ENCODE results near the gene KIF3A.

Gene KIF3A

DNA sequence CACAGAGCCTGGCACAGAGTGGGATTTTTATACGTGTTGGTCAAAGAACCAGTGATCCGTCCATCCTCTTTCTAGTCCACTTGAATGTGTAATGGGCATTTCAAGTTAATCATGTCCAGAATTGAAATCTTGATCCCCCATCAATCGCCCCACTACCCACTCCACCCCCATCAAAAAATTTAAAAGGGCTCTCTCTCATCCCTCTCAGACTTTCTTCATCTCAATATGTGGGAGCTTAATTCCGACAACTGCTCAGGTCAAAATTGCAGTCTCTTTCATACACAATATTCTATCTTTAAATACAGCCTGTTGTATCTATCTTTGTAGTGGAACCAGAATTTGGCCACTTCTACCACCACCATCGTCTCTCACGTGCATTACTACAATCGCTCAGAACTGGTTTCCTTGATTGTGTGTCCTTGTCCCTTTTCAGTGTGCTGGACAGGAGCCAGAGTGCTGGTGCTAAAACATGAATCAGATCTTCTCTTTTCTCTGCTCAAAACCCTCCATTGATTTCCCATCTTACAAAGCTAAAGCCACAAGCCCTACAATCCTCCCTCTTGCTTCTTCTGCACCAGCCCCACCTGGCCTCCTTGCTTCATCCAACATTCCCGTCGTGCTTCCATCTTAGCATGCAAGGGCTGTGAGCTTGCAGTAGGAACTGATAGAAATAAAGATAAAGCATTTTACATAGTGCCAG is 786 bp upstream of the KIF3A start:
- Histone ChIP-seq H3K79me2 (peaks cover 7% of the 10 kb centered on the region), H3K36me3 (ENCODE audit: control insufficient read depth, insufficient read depth, low read length) (no peaks in the 10 kb centered on the region), H3K4me1 (no peaks in the 10 kb centered on the region), H3K27ac (peak overlapping the region; percentile 52), H3K27me3 (ENCODE audit: control insufficient read depth, insufficient read depth, low read length) (no peaks in the 10 kb centered on the region), H2AFZ (peak overlapping the region; percentile 98), H3K4me3 (ENCODE audit: low read depth, low read length) (peak overlapping the region; percentile 82), H3K9ac (no peak overlapping the region), H3K4me2 (ENCODE audit: low read length) (peak overlapping the region; percentile 66), H3K9me3 (ENCODE audit: control insufficient read depth, low read length) (no peaks in the 10 kb centered on the region)
- TF ChIP-seq, protein P1, sequence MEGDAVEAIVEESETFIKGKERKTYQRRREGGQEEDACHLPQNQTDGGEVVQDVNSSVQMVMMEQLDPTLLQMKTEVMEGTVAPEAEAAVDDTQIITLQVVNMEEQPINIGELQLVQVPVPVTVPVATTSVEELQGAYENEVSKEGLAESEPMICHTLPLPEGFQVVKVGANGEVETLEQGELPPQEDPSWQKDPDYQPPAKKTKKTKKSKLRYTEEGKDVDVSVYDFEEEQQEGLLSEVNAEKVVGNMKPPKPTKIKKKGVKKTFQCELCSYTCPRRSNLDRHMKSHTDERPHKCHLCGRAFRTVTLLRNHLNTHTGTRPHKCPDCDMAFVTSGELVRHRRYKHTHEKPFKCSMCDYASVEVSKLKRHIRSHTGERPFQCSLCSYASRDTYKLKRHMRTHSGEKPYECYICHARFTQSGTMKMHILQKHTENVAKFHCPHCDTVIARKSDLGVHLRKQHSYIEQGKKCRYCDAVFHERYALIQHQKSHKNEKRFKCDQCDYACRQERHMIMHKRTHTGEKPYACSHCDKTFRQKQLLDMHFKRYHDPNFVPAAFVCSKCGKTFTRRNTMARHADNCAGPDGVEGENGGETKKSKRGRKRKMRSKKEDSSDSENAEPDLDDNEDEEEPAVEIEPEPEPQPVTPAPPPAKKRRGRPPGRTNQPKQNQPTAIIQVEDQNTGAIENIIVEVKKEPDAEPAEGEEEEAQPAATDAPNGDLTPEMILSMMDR (IDR thresholded peaks at IDR 0.05), result no peak

DNA sequence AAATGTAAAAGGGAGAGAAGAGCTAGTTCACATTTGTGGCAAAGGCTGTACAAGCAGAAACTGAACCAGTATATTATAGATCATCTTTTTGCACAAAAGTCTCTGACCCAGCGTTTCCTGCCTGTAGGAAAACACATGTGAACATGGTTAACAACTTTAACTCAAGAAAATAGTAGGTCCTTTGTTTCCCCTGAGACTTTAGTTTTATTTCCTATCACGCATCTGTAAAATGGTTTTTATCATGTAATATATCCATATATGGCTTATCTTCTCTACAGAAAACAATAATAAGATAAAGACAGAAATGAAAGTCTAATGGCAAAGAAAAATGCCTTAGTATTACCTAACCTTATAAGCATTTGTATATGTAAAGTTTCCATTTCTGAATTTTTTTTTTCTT is 2.7 kb downstream of the KIF3A start:
- Histone ChIP-seq H3K9me3 (ENCODE audit: control insufficient read depth, low read length) (no peaks in the 10 kb centered on the region), H3K4me3 (ENCODE audit: low read depth, low read length) (no peak overlapping the region), H2AFZ (no peak overlapping the region), H3K36me3 (ENCODE audit: control insufficient read depth, insufficient read depth, low read length) (no peaks in the 10 kb centered on the region), H3K27ac (no peak overlapping the region), H3K4me2 (ENCODE audit: low read length) (no peak overlapping the region), H3K79me2 (peaks cover 22% of the 10 kb centered on the region), H3K9ac (no peak overlapping the region), H3K4me1 (no peaks in the 10 kb centered on the region), H3K27me3 (ENCODE audit: control insufficient read depth, insufficient read depth, low read length) (no peaks in the 10 kb centered on the region)
- TF ChIP-seq, protein P1 (IDR thresholded peaks at IDR 0.05), result no peak

DNA sequence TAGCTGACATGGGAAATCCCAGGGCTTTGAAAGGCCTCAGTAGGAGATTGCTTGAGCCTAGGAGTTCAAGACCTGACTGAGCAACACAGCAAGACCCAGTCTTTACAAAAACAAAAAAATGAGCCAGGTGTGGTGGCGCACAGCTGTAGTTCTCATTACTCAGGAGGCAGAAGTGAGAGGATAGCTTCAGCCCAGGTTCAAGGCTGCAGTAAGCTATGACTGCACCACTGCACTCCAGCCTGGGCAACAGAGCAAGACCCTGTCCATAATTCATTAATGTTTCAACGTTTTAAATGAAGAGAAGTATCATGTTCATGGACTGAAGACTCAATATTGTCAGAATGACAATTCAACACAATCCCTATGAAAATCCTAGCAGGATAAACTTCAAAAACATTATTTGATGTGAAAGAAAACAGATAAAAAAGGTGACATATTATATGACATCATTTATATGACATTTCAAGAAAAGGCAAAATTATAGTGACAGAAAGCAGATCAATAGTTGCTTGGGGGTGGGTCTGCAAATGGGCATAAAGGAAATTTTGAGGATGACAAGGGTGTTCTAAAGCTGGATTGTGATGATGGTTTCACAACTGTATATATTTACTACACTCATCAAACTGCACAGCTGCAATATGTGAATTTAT is 3.7 kb downstream of the KIF3A start:
- H3K9ac ChIP-seq, result no peak overlapping the region
- no peak overlapping the region for H3K4me2 ChIP-seq (ENCODE audit: low read length)
- H2AFZ ChIP-seq, result no peak overlapping the region
- no peaks in the 10 kb centered on the region for H3K27me3 ChIP-seq (ENCODE audit: control insufficient read depth, insufficient read depth, low read length)
- TF ChIP-seq, protein P1 (IDR thresholded peaks at IDR 0.05), result no peak
- no peaks in the 10 kb centered on the region for H3K9me3 ChIP-seq (ENCODE audit: control insufficient read depth, low read length)
- no peak overlapping the region for H3K27ac ChIP-seq
- H3K79me2 ChIP-seq, result peaks cover 27% of the 10 kb centered on the region
- H3K4me1 ChIP-seq, result no peaks in the 10 kb centered on the region
- no peaks in the 10 kb centered on the region for H3K36me3 ChIP-seq (ENCODE audit: control insufficient read depth, insufficient read depth, low read length)
- no peak overlapping the region for H3K4me3 ChIP-seq (ENCODE audit: low read depth, low read length)

DNA sequence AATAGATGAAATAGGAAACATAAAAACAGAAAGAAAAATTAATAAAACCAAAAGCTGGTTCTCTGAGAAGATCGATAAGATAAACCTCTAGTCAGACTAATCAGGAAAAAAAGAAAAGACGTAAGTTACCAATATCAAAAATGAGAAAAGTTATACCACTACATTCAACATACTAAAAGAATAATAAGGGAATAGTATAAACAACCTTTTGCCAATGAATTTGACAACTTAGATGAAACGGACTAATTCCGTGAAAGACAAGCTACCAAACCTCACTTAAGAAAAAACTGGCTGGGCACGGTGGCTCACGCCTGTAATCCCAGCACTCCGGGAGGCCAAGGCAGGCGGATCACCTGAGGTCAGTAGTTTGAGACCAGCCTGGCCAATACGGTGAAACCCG is 7.5 kb downstream of the KIF3A start:
- TF ChIP-seq, protein P1 (IDR thresholded peaks at IDR 0.05), result no peak
- no peak overlapping the region for H3K4me2 ChIP-seq (ENCODE audit: low read length)
- no peaks in the 10 kb centered on the region for H3K27me3 ChIP-seq (ENCODE audit: control insufficient read depth, insufficient read depth, low read length)
- no peaks in the 10 kb centered on the region for H3K9me3 ChIP-seq (ENCODE audit: control insufficient read depth, low read length)
- no peak overlapping the region for H3K4me3 ChIP-seq (ENCODE audit: low read depth, low read length)
- no peaks in the 10 kb centered on the region for H3K36me3 ChIP-seq (ENCODE audit: control insufficient read depth, insufficient read depth, low read length)
- no peak overlapping the region for H2AFZ ChIP-seq
- peaks cover 19% of the 10 kb centered on the region for H3K79me2 ChIP-seq
- H3K27ac ChIP-seq, result no peak overlapping the region
- H3K4me1 ChIP-seq, result no peaks in the 10 kb centered on the region
- H3K9ac ChIP-seq, result no peak overlapping the region

All from parathyroid adenoma (tissue), 2 donors.